Hippocampal formation (tissue), 2 donors: ENCODE measurements around the gene TGFBR2.

ENCODE experiments used
- DNase-seq, 2 donors: peaks; one replicate each; lab custom pipeline; 2025; lab: John Stamatoyannopoulos, UW

The TGFBR2 gene

GRCh38 chr3:30606301-30607031, at the start of gene TGFBR2:
Gene TGFBR2 (plus strand): TSS chr3:30606601. CDS start chr3:30606884, 283 bp downstream.
- DNase-seq: peak; percentile 18 to 55

DNA sequence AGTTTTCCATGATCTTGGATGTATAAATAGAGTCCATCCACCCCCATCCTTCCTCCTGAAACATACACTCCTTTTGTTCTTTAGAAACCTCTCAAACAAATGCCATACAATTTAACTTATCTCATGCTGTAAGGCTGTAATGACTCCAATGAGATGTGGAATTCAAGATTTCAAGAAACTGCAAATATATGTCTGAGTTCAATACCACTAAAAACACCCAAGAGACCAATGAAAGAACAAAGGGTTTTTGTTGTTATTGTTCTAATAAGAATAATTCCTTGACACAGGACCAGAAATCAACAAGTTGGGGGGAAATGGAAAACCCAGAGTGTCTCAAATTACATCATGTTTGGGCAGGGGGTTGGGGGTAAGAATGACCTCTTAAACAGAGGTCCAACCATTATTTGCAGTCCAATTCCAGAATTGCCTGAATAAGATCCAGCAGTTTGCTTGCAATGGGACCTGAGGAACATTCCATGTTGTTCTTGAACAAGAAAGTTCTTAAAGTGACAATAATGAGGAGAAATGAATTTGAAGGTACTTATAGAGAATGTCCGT, 48.6 kb upstream of the TGFBR2 start:
- DNase-seq: no peak

- no peak for DNase-seq
Observed at GRCh38 chr3:30563956-30564355, 42.4 kb upstream of the TGFBR2 start.

- DNase-seq: no peak
Observed at GRCh38 chr3:30567139-30567753, 39.2 kb upstream of the TGFBR2 start.

- DNase-seq: no peak
Observed at GRCh38 chr3:30576946-30577345, 29.5 kb upstream of the TGFBR2 start.

GRCh38 chr3:30577788-30578187, 28.6 kb upstream of the TGFBR2 start:
- DNase-seq: no peak

GRCh38 chr3:30578479-30578878, 27.9 kb upstream of the TGFBR2 start:
- DNase-seq: peak; percentile 1 to 3

DNA sequence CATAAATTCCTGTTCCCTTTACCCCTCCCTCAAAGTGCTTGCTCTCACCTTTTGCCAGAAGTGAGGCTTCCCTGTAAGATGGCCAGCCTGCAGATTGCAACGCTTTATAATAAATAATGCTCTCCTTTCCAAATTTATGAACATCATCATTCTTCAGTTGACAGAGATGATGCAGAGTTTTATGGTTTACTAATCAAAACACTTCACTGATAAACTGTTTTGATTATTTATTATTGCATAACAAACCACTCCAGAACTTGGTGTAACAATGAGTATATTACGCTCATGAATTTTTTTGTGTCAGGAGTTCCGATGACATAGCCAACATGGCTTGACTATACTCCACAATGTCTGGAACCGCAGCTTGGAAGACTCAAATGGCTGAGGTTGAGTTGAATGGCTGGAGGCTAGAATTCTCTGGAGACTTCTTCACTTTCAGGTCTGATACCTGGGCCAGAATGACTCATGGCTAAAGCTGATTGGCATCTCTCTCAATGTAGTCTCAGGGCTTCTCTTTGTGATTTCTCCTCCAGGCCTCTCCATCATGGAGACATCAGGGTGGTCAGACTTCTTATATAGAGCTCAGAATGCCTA, 27.3 kb upstream of the TGFBR2 start:
- no peak for DNase-seq

DNA sequence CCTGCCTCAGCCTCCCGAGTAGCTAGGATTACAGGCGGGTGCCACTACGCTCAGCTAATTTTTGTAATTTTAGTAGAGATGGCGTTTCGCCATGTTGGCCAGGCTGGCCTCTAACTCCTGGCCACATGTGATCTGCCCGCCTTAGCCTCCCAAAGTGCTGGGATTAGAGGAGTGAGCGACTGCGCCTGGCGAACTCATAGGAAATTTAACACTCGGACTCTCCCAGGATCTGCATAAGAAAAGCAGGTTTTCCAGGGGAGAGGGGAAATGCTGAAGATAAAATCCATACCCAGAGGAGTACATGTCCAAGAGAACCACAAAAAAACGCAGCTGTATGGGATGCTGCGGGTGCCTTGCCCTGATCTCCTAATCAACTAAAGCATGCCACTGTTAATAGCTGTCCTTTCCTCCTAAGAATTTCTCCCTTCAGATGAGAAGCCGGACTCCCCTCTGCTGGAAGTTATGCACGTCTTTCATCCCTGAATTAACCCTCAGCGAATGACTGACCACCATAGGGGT, 25.3 kb upstream of the TGFBR2 start:
- DNase-seq: no peak

DNA sequence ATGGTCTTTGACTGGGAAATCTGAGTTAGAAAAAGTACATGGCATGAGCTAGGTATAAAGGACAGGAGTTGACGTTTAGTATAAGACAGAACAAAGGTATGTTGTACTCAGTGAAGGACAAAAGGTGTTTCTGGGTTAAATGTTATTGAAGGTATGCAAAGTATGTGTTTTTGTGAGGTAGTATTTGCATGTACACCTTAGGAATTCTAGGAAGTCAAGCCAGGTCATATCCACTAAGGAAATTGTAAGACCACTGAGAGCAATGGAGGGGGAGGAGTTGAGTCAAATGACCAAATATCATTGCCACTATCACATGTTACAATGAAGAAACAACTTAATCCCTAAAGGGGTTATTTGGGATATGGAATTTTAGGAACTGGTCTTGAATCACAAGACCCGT, 24.4 kb upstream of the TGFBR2 start:
- no peak for DNase-seq

GRCh38 chr3:30583973-30584372, 22.4 kb upstream of the TGFBR2 start:
- no peak for DNase-seq

- DNase-seq: no peak
Observed at GRCh38 chr3:30585654-30586053, 20.7 kb upstream of the TGFBR2 start.

DNA sequence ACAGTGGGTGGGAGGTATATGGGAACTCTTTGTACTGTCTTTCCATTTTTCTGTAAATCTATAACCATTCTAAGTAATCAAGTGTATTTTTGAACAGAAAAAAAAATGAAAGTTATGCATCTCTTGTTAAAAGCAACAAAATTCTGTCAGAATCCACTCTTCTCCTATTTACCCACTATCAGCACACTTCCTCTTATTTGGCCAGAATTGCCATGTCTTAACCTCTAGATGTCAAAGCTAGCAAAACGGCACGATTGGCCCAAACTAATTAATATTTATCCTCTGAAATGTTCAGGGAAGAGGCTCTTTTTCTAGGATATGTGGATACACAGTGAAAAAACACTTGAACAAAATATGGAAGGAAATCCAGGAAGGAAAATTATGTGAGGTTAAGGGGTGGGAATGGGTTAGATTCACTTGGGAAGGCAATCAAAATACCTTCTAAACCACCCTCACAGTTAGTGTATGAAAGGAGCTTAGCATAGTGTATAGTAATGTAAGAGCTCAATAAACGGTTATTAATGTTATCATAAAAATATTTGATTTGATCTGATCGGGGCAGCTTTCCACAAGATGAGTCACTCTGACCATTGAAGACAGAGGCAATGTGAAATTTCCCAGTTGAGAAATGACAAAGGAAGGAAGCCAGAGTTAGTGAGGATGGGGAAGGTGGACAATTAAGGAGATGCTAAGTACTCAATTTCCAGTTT, 20.1 kb upstream of the TGFBR2 start:
- DNase-seq: no peak

DNA sequence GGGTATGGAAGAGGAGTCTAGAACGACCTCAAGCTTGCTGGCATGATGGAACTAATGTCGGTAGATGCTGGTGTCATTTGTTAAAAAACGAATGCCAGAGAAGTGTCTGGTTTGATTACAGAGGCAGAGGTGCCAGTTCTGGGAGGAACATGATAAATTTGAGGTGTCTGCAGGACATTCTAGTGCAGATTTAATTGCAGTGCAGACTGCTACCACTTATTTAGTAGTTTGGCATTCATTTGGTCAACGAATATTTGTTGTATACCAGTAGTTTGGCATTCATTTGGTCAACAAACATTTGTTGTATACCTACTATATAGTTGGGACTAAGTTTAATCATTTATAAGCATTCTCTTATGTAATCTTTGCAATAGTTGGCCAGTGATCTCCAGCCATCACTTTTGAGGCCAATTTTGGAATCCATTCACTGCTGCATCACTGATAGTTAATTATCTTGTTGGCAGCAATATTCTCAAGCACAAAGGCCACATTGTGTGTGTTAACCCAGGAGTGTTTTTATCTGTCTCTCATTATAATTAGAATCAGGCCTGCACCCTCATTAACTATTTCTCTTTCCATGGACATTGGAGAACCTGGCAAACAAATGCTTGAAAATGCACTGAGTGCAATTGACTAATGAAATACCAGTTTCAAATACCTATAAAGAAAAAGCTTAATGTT, 19.5 kb upstream of the TGFBR2 start:
- DNase-seq: no peak

- DNase-seq: no peak
Observed at GRCh38 chr3:30587904-30588303, 18.5 kb upstream of the TGFBR2 start.

- DNase-seq: no peak
Observed at GRCh38 chr3:30596152-30596551, 10.2 kb upstream of the TGFBR2 start.

DNA sequence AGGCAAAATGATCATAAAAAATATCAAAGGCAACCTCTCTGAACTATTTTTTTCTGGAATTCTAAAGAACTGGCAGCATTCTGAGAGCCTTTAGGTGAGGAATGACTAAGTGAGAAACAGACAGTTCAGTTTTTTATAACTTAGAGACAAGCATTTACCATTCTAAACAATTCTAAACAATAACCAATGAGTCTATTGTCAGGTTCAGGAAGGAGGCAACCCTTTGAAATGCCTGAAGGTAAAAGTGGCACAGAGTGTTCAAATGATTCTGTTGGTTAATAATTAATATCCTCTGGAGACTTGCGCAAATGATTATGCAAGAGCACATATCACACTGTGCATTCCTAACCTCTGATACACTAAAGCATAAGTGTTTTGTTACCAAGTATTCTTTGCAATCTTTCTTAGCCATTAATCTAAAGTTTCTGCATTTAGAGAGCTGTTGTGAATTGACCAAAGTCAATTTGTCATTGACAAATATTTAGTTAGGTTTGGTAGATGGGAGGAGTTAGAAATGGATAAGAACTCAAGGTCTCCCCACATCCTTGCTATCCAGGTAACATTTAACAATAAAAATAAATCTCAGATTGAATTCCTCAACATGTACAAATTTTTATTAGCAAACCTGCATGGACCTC, 9.2 kb upstream of the TGFBR2 start:
- no peak for DNase-seq

GRCh38 chr3:30597769-30598134, 8.6 kb upstream of the TGFBR2 start:
- DNase-seq: no peak

GRCh38 chr3:30598668-30599545, 7.5 kb upstream of the TGFBR2 start:
- DNase-seq: no peak

DNA sequence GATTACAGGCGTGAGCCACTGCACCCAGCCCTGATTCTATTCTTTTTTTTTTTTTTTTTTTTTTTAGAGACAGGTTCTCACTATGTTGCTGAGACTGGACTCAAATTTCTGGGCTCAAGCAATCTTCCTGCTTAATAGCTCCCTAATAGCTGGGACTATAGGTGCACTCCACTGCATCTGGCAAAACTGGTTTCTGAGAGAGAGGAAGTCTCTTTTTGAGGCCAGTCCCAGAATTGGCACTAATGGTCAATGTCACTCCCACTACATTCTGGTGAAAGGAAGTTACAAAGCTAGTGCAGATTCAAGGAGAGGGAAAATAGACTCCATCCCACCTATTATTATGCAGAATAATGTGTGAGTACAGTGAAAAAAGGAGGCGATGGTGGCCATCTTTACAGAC, 5.8 kb upstream of the TGFBR2 start:
- DNase-seq: no peak
